GM19455 (cell line): ENCODE data around the gene SYNPR.

Source experiments
- ATAC-seq: cut with Tn5 transposase; IDR thresholded peaks from one replicate; pipeline ENCODE4 v1.9.1; 2021; ENCODE audit not compliant: unreplicated experiment

The SYNPR gene

GRCh38 chr3:63303238-63303637 lies 25.1 kb downstream of the SYNPR start:
- no peak for ATAC-seq

- no peak for ATAC-seq
Measured at GRCh38 chr3:63304421-63304820, 26.3 kb downstream of the SYNPR start.

GRCh38 chr3:63308072-63308471 lies 30.0 kb downstream of the SYNPR start:
- ATAC-seq: no peak

- no peak for ATAC-seq
Measured at GRCh38 chr3:63309768-63310167, 31.7 kb downstream of the SYNPR start.

- no peak for ATAC-seq
Measured at GRCh38 chr3:63323766-63324165, 45.7 kb downstream of the SYNPR start.

GRCh38 chr3:63324621-63325020 lies 46.5 kb downstream of the SYNPR start:
- ATAC-seq: no peak

- no peak for ATAC-seq
Measured at GRCh38 chr3:63325386-63325785, 47.3 kb downstream of the SYNPR start.

- ATAC-seq: no peak
Measured at GRCh38 chr3:63328365-63328764, 50.3 kb downstream of the SYNPR start.

GRCh38 chr3:63331520-63331919 lies 53.4 kb downstream of the SYNPR start:
- ATAC-seq: no peak

- ATAC-seq: no peak
Measured at GRCh38 chr3:63333815-63334214, 55.7 kb downstream of the SYNPR start.

GRCh38 chr3:63338351-63338750 lies 60.2 kb downstream of the SYNPR start:
- ATAC-seq: no peak

GRCh38 chr3:63343674-63344073 lies 65.6 kb downstream of the SYNPR start:
- ATAC-seq: no peak

- ATAC-seq: no peak
Measured at GRCh38 chr3:63344661-63345060, 66.6 kb downstream of the SYNPR start.

- ATAC-seq: peak; percentile 79
Measured at GRCh38 chr3:63349583-63350573, 71.8 kb downstream of the SYNPR start.

- ATAC-seq: peak; percentile 62
Measured at GRCh38 chr3:63351159-63352007, 73.3 kb downstream of the SYNPR start.

- no peak for ATAC-seq
Measured at GRCh38 chr3:63352008-63352279, 73.8 kb downstream of the SYNPR start.

- no peak for ATAC-seq
Measured at GRCh38 chr3:63353383-63353782, 75.3 kb downstream of the SYNPR start.

GRCh38 chr3:63354160-63354559 lies 76.1 kb downstream of the SYNPR start:
- no peak for ATAC-seq

- ATAC-seq: no peak
Measured at GRCh38 chr3:63355809-63356208, 77.7 kb downstream of the SYNPR start.

GRCh38 chr3:63364495-63364894 lies 86.4 kb downstream of the SYNPR start:
- no peak for ATAC-seq

- no peak for ATAC-seq
Measured at GRCh38 chr3:63364910-63365309, 86.8 kb downstream of the SYNPR start.

GRCh38 chr3:63365671-63366070 lies 87.6 kb downstream of the SYNPR start:
- no peak for ATAC-seq
